Liver (tissue), 9 donors: ENCODE data around the gene SLC24A4. TPM values are rescaled to one million over a fixed set of nuclear protein-coding genes. Genes with fewer than 3 reads are reported as not detected.

Experiments used
- DNase-seq: peaks from one replicate; pipeline ENCODE4 v3.0.0-alpha.2; 2017; ENCODE audit warnings: low spot score
- H3K27ac ChIP-seq, 2 donors: one replicate each; pipeline ENCODE4 v1.7.0; 2013; ENCODE audit warnings: inconsistent platforms in 2 of 2, low read length in 2 of 2, control low read depth in 1 of 2, low read depth in 1 of 2, mild to moderate bottlenecking in 1 of 2
- H3K27me3 ChIP-seq, 4 donors: one replicate each; pipeline versions ENCODE4 v1.6.1 to v1.7.0; 2013; ENCODE audit warnings: low read length in 3 of 4, inconsistent platforms in 1 of 4, mild to moderate bottlenecking in 1 of 4, moderate library complexity in 1 of 4; ENCODE audit not compliant: control insufficient read depth in 4 of 4, insufficient read depth in 4 of 4
- H3K36me3 ChIP-seq, 4 donors: one replicate each; pipeline versions ENCODE4 v1.6.1 to v1.7.0; 2013; ENCODE audit warnings: low read length in 3 of 4, mild to moderate bottlenecking in 3 of 4, low read depth in 1 of 4, moderate library complexity in 1 of 4; ENCODE audit not compliant: control insufficient read depth in 4 of 4, insufficient read depth in 3 of 4
- H3K4me1 ChIP-seq, 4 donors: one replicate each; pipeline versions ENCODE4 v1.6.1 to v1.7.0; 2013; ENCODE audit warnings: low read length in 3 of 4, mild to moderate bottlenecking in 3 of 4, moderate library complexity in 1 of 4; ENCODE audit not compliant: control insufficient read depth in 4 of 4, insufficient read depth in 4 of 4
- H3K4me3 ChIP-seq, 3 donors: one replicate each; pipeline versions ENCODE4 v1.6.1 to v1.7.0; 2013; ENCODE audit warnings: low read length in 3 of 3, control low read depth in 1 of 3, low read depth in 1 of 3, mild to moderate bottlenecking in 1 of 3
- H3K9ac ChIP-seq, 2 donors: one replicate each; pipeline ENCODE4 v1.7.0; 2013; ENCODE audit warnings: low read length in 2 of 2, mild to moderate bottlenecking in 2 of 2, moderate library complexity in 2 of 2, control low read depth in 1 of 2, low read depth in 1 of 2
- H3K9me3 ChIP-seq, 4 donors: one replicate each; pipeline versions ENCODE4 v1.6.1 to v1.7.0; 2013; ENCODE audit warnings: low read length in 3 of 4; ENCODE audit not compliant: control insufficient read depth in 4 of 4
- ATF3 ChIP-seq: IDR thresholded peaks from 2 replicates; pipeline ENCODE4 v1.6.1; 2016; ENCODE audit warnings: antibody characterized with exemption
- CTCF ChIP-seq: fragments of 150-350 bp; IDR thresholded peaks from 2 replicates; pipeline ENCODE4 v1.5.1; 2017; ENCODE audit warnings: improper control_type of control experiment, low read depth, low read length; ENCODE audit not compliant: missing input control
- EGR1 ChIP-seq, 2 donors: IDR thresholded peaks; 2 replicates each; pipeline ENCODE4 v1.6.1; 2016 to 2018; ENCODE audit warnings: antibody characterized with exemption in 2 of 2, low read depth in 2 of 2
- FOXA1 ChIP-seq: IDR thresholded peaks from 2 replicates; pipeline ENCODE4 v1.6.1; 2016; ENCODE audit warnings: antibody characterized with exemption
- GABPA ChIP-seq, 2 donors: IDR thresholded peaks in 1 of 2; conservative IDR thresholded peaks in 1 of 2; 2 replicates each; pipeline ENCODE4 v1.6.1; 2016; ENCODE audit warnings: antibody characterized with exemption in 2 of 2, mild to moderate bottlenecking in 1 of 2, moderate library complexity in 1 of 2
- HNF4A ChIP-seq, 2 donors: conservative IDR thresholded peaks; 2 replicates each; pipeline ENCODE4 v1.6.1; 2016; ENCODE audit warnings: antibody characterized with exemption in 2 of 2, mild to moderate bottlenecking in 2 of 2
- HNF4G ChIP-seq: IDR thresholded peaks from 2 replicates; pipeline ENCODE4 v1.6.1; 2016; ENCODE audit warnings: antibody characterized with exemption
- JUND ChIP-seq, 2 donors: IDR thresholded peaks; 2 replicates each; pipeline ENCODE4 v1.6.1; 2016; ENCODE audit warnings: antibody characterized with exemption in 2 of 2
- MAX ChIP-seq: IDR thresholded peaks from 2 replicates; pipeline ENCODE4 v1.6.1; 2016; ENCODE audit warnings: antibody characterized with exemption
- REST ChIP-seq: IDR thresholded peaks from 2 replicates; pipeline ENCODE4 v1.6.1; 2016; ENCODE audit warnings: antibody characterized with exemption, mild to moderate bottlenecking
- RXRA ChIP-seq, 2 donors: IDR thresholded peaks; 2 replicates each; pipeline ENCODE4 v1.6.1; 2017 to 2018; ENCODE audit warnings: antibody characterized with exemption in 2 of 2, mild to moderate bottlenecking in 1 of 2
- TAF1 ChIP-seq: conservative IDR thresholded peaks from 2 replicates; pipeline ENCODE4 v1.6.1; 2016; ENCODE audit warnings: antibody characterized with exemption, mild to moderate bottlenecking
- YY1 ChIP-seq: IDR thresholded peaks from 2 replicates; pipeline ENCODE4 v1.6.1; 2016; ENCODE audit warnings: antibody characterized with exemption, mild to moderate bottlenecking
- WGBS: extraction: QIAGEN DNeasy Blood & Tissue Kit; methylation state at CpG from one replicate; pipeline ENCODE4 v1.1.7; 2013; 5-methylcytosine and 5-hydroxymethylcytosine counted together
- polyA plus RNA-seq, 2 donors: library from polyadenylated mRNA; stranded (reverse) in 1 of 2; unstranded in 1 of 2; fragments of 200-250 nt in 1 of 2; fragments of >200 nt in 1 of 2; fragmentation: Nextera tagmentation in 1 of 2; extraction: Ambion mirVana in 1 of 2; gene quantifications; one replicate each; pipeline versions ENCODE4 v1.2.1 to v1.2.3, GENCODE V29; 2013 to 2015
- total RNA-seq, 2 donors: library from RNA; depleted of rRNA; stranded (reverse); fragments of >200 nt; gene quantifications; one replicate each; pipeline ENCODE4 v1.2.3, GENCODE V29; 2014
- donor health status: healthy.
- donor health status: healthy.
- donor health status: healthy.
- donor health status: healthy.
- donor health status: healthy.

Gene SLC24A4
- total and polyA plus RNA-seq, 4 donors = 0.06 to 0.23 (median 0.12) TPM

- Histone ChIP-seq H3K36me3 (no peaks in the 10 kb centered on the region), H3K9ac (no peak overlapping the region), H3K4me1 (no peaks in the 10 kb centered on the region), H3K4me3 (no peak overlapping the region), H3K27ac (no peak overlapping the region), H3K27me3 (no peaks in the 10 kb centered on the region), H3K9me3 (no peaks in the 10 kb centered on the region)
- 68% methylated on average over 10 of the region's 10 CpGs for WGBS
- no peak for DNase-seq
- no peak for TF ChIP-seq MAX
- TF ChIP-seq HNF4G = no peak
- no peak for TF ChIP-seq GABPA (IDR thresholded peaks at IDR 0.05 in 1 of 2, conservative IDR thresholded peaks at IDR 0.05 in 1 of 2)
- no peak for TF ChIP-seq HNF4A (conservative IDR thresholded peaks at IDR 0.05)
- no peak for TF ChIP-seq FOXA1
- TF ChIP-seq ATF3 = no peak
- TF ChIP-seq TAF1 = no peak
- no peak for TF ChIP-seq YY1
- TF ChIP-seq JUND (IDR thresholded peaks at IDR 0.05) = no peak
Observed at GRCh38 chr14:92487513-92488133, 164.7 kb downstream of the SLC24A4 start.

GRCh38 chr14:92489394-92490238 is 166.7 kb downstream of the SLC24A4 start:
- 93% methylated on average over 21 of the region's 21 CpGs for WGBS
- no peak for TF ChIP-seq HNF4A (conservative IDR thresholded peaks at IDR 0.05)
- no peak for TF ChIP-seq GABPA (IDR thresholded peaks at IDR 0.05 in 1 of 2, conservative IDR thresholded peaks at IDR 0.05 in 1 of 2)
- no peak for TF ChIP-seq REST
- DNase-seq = no peak
- Histone ChIP-seq H3K4me3 (no peak overlapping the region), H3K4me1 (no peaks in the 10 kb centered on the region), H3K36me3 (no peaks in the 10 kb centered on the region), H3K27me3 (no peaks in the 10 kb centered on the region), H3K9ac (no peak overlapping the region), H3K27ac (no peak overlapping the region), H3K9me3 (no peaks in the 10 kb centered on the region)

- H3K27me3 ChIP-seq = no peaks in the 10 kb centered on the region
- H3K9ac ChIP-seq = no peak overlapping the region
- H3K36me3 ChIP-seq = no peaks in the 10 kb centered on the region
- H3K9me3 ChIP-seq = no peaks in the 10 kb centered on the region
- WGBS = 84% methylated on average over 17 of the region's 17 CpGs
- H3K27ac ChIP-seq = no peak overlapping the region
- no peak overlapping the region for H3K4me3 ChIP-seq
- no peak for DNase-seq
- H3K4me1 ChIP-seq = no peaks in the 10 kb centered on the region
- TF ChIP-seq MAX (no peak), EGR1 (IDR thresholded peaks at IDR 0.05; ENCODE audit: low read depth in 2 of 2) (no peak), FOXA1 (no peak), CTCF (no peak), RXRA (IDR thresholded peaks at IDR 0.05) (no peak), REST (no peak), TAF1 (no peak), ATF3 (no peak)
Observed at GRCh38 chr14:92490239-92490959, 167.4 kb downstream of the SLC24A4 start.
